ENCODE results near the gene ZNF264. TPM values are rescaled to one million over a fixed set of nuclear protein-coding genes. Genes with fewer than 3 reads are reported as not detected.

ZNF264 gene
- total RNA-seq, 3 donors from 2014 or later (not counting 1 experiment from before 2014, with no cell fraction given), result 50.4 to 62.1 (median 54.2) TPM

- ATAC-seq (no peak), DNase-seq (no peak)
- no peaks in the 10 kb centered on the region for H3K27me3 Mint-ChIP-seq (ENCODE audit: low read depth in 2 of 2)
- no peaks in the 10 kb centered on the region for H3K9me3 ChIP-seq (ENCODE audit: control insufficient read depth, insufficient read depth, low read length)
- H3K4me1 Mint-ChIP-seq, result peaks cover 0 to 16% of the 10 kb centered on the region in 2 donors
- H3K9me3 Mint-ChIP-seq, result no peaks in the 10 kb centered on the region
- no peaks in the 10 kb centered on the region for H3K27me3 ChIP-seq (ENCODE audit: control insufficient read depth, insufficient read depth, low read length)
- peaks cover 44% of the 10 kb centered on the region for H3K36me3 ChIP-seq (ENCODE audit: control insufficient read depth, insufficient read depth, low read length)
- H3K27ac Mint-ChIP-seq, result no peak overlapping the region
- H3K4me1 ChIP-seq (ENCODE audit: control insufficient read depth, insufficient read depth, low read length), result no peaks in the 10 kb centered on the region
- no peak overlapping the region for H3K4me3 Mint-ChIP-seq
- no peak overlapping the region for H3K27ac ChIP-seq (ENCODE audit: low read length)
- H3K36me3 Mint-ChIP-seq, result peaks cover 22% of the 10 kb centered on the region
- WGBS (ENCODE audit: insufficient coverage), result 100% methylated on average over 5 of the region's 7 CpGs
- intact Hi-C loops (cut with micrococcal nuclease), result no loop called here
- no peak for TF ChIP-seq CTCF (IDR thresholded peaks at IDR 0.05)
- H3K4me3 ChIP-seq (ENCODE audit: low read length), result no peak overlapping the region
Measured at GRCh38 chr19:57212109-57212508, 20.8 kb downstream of the ZNF264 start.

GRCh38 chr19:57227502-57227901 is 36.2 kb downstream of the ZNF264 start:
- intact Hi-C loops (cut with micrococcal nuclease), result no loop called here
- Mint-ChIP-seq H3K4me3 (no peak overlapping the region), H3K4me1 (peaks cover 0 to 6% of the 10 kb centered on the region in 2 donors), H3K27ac (no peak overlapping the region), H3K9me3 (no peaks in the 10 kb centered on the region), H3K36me3 (no peaks in the 10 kb centered on the region), H3K27me3 (ENCODE audit: low read depth in 2 of 2) (no peaks in the 10 kb centered on the region)
- Histone ChIP-seq H3K27me3 (ENCODE audit: control insufficient read depth, insufficient read depth, low read length) (no peaks in the 10 kb centered on the region), H3K4me1 (ENCODE audit: control insufficient read depth, insufficient read depth, low read length) (no peaks in the 10 kb centered on the region), H3K4me3 (ENCODE audit: low read length) (no peak overlapping the region), H3K9me3 (ENCODE audit: control insufficient read depth, insufficient read depth, low read length) (no peaks in the 10 kb centered on the region), H3K27ac (ENCODE audit: low read length) (no peak overlapping the region), H3K36me3 (ENCODE audit: control insufficient read depth, insufficient read depth, low read length) (no peaks in the 10 kb centered on the region)
- ATAC-seq (no peak), DNase-seq (no peak)
- 92% methylated on average over 5 of the region's 5 CpGs for WGBS (ENCODE audit: insufficient coverage)
- no peak for TF ChIP-seq CTCF (IDR thresholded peaks at IDR 0.05)

- H3K27ac ChIP-seq (ENCODE audit: low read length), result no peak overlapping the region
- no peaks in the 10 kb centered on the region for H3K36me3 Mint-ChIP-seq
- WGBS (ENCODE audit: insufficient coverage), result 86% methylated on average over 6 of the region's 9 CpGs
Measured at GRCh38 chr19:57231686-57232085, 40.4 kb downstream of the ZNF264 start.

More at GRCh38 chr19:57231686-57232085, 40.4 kb downstream of the ZNF264 start:
- H3K27me3 ChIP-seq (ENCODE audit: control insufficient read depth, insufficient read depth, low read length), result no peaks in the 10 kb centered on the region
- no peak for TF ChIP-seq CTCF (IDR thresholded peaks at IDR 0.05)
- Mint-ChIP-seq H3K4me1 (no peaks in the 10 kb centered on the region), H3K9me3 (no peaks in the 10 kb centered on the region), H3K27ac (no peak overlapping the region), H3K27me3 (ENCODE audit: low read depth in 2 of 2) (no peaks in the 10 kb centered on the region), H3K4me3 (no peak overlapping the region)
- no peak for ATAC-seq
- H3K36me3 ChIP-seq (ENCODE audit: control insufficient read depth, insufficient read depth, low read length), result no peaks in the 10 kb centered on the region
- intact Hi-C loops (cut with micrococcal nuclease), result no loop called here
- no peak for DNase-seq
- H3K4me1 ChIP-seq (ENCODE audit: control insufficient read depth, insufficient read depth, low read length), result no peaks in the 10 kb centered on the region
- no peaks in the 10 kb centered on the region for H3K9me3 ChIP-seq (ENCODE audit: control insufficient read depth, insufficient read depth, low read length)
- H3K4me3 ChIP-seq (ENCODE audit: low read length), result no peak overlapping the region
